GM23338 (cell line): ENCODE results near the gene CDC27. TPM values are rescaled to one million over a fixed set of nuclear protein-coding genes. Genes with fewer than 3 reads are reported as not detected.

Experiments used
- ATAC-seq: fragments of 200-7000 bp; cut with Tn5 transposase; 3 replicates; pipeline ENCODE4 v1.9.1; 2020
- DNase-seq: peaks from one replicate; pipeline ENCODE4 v3.0.0-alpha.2; 2015; ENCODE audit warnings: low spot score
- H2AFZ ChIP-seq: fragments of 200-600 bp; sonication (generic); 2 replicates; pipeline ENCODE4 v1.8.0; 2016; ENCODE audit warnings: antibody characterized with exemption, mild to moderate bottlenecking, moderate library complexity
- H3F3A ChIP-seq: fragments of 200-600 bp; sonication (generic); replicated peaks from 2 replicates; pipeline ENCODE4 v1.8.0; 2017; ENCODE audit warnings: antibody characterized with exemption, mixed run types, low read depth
- H3K27ac ChIP-seq: fragments of 200-600 bp; sonication (generic); 2 replicates; pipeline ENCODE4 v1.6.1; 2016; ENCODE audit warnings: low read depth
- H3K27me3 ChIP-seq: fragments of 200-600 bp; sonication (generic); 2 replicates; pipeline ENCODE4 v1.8.0; 2016; ENCODE audit warnings: mild to moderate bottlenecking, mixed run types, moderate library complexity; ENCODE audit not compliant: insufficient read depth
- H3K36me3 ChIP-seq: fragments of 200-600 bp; sonication (generic); 2 replicates; pipeline ENCODE4 v1.8.0; 2016; ENCODE audit warnings: mild to moderate bottlenecking; ENCODE audit not compliant: insufficient read depth
- H3K4me1 ChIP-seq: fragments of 200-600 bp; sonication (generic); 2 replicates; pipeline ENCODE4 v1.8.0; 2016; ENCODE audit warnings: mild to moderate bottlenecking, moderate library complexity; ENCODE audit not compliant: insufficient read depth
- H3K4me2 ChIP-seq: fragments of 200-600 bp; sonication (generic); 2 replicates; pipeline ENCODE4 v1.7.1; 2017; ENCODE audit warnings: mixed run types
- H3K4me3 ChIP-seq: fragments of 200-600 bp; sonication (generic); 2 replicates; pipeline ENCODE4 v1.6.1; 2016; ENCODE audit warnings: mixed run types
- H3K79me2 ChIP-seq: fragments of 200-600 bp; sonication (generic); replicated peaks from 2 replicates; pipeline ENCODE4 v1.8.0; 2017; ENCODE audit warnings: mild to moderate bottlenecking; ENCODE audit not compliant: insufficient read depth
- H3K9me2 ChIP-seq: fragments of 200-600 bp; sonication (generic); 2 replicates; pipeline ENCODE4 v1.8.0; 2017; ENCODE audit not compliant: insufficient read depth
- H4K20me1 ChIP-seq: fragments of 200-600 bp; sonication (generic); replicated peaks from 2 replicates; pipeline ENCODE4 v1.8.0; 2017; ENCODE audit warnings: mild to moderate bottlenecking; ENCODE audit not compliant: insufficient read depth
- H3K27ac Mint-ChIP-seq: 2 replicates; pipeline ENCODE4 v1.8.0; 2020; ENCODE audit warnings: inconsistent platforms, mild to moderate bottlenecking, moderate library complexity, mixed read lengths
- H3K27me3 Mint-ChIP-seq: 3 replicates; pipeline ENCODE4 v1.8.0; 2022; ENCODE audit warnings: low read depth, mild to moderate bottlenecking, moderate library complexity, mixed read lengths, inconsistent platforms; ENCODE audit not compliant: insufficient read depth, poor library complexity
- H3K36me3 Mint-ChIP-seq: 3 replicates; pipeline ENCODE4 v1.8.0; 2021; ENCODE audit warnings: low read depth, mild to moderate bottlenecking, inconsistent platforms, moderate library complexity, mixed read lengths
- H3K4me1 Mint-ChIP-seq: 3 replicates; pipeline ENCODE4 v1.8.0; 2020; ENCODE audit warnings: mild to moderate bottlenecking, inconsistent platforms, mixed read lengths
- H3K4me3 Mint-ChIP-seq: 3 replicates; pipeline ENCODE4 v1.8.0; 2021; ENCODE audit warnings: moderate library complexity, mild to moderate bottlenecking, inconsistent platforms, mixed read lengths
- H3K9me3 Mint-ChIP-seq: 3 replicates; pipeline ENCODE4 v1.8.0; 2020; ENCODE audit warnings: moderate library complexity, mild to moderate bottlenecking, inconsistent platforms, mixed read lengths
- CTCF ChIP-seq, 2 experiments: fragments of 200-600 bp in 1 of 2; sonication (generic) in 1 of 2; conservative IDR thresholded peaks; 2 replicates each; pipeline versions ENCODE4 v1.5.1 to v1.6.1; 2016 to 2017; ENCODE audit warnings: antibody characterized with exemption in 2 of 2, low read depth in 2 of 2, mild to moderate bottlenecking in 2 of 2, moderate library complexity in 1 of 2
- ETS1 ChIP-seq: IDR thresholded peaks from 2 replicates; pipeline ENCODE4 v1.6.1; 2016; ENCODE audit warnings: antibody characterized with exemption
- EZH2 ChIP-seq: fragments of 200-600 bp; sonication (generic); IDR thresholded peaks from one replicate; pipeline ENCODE4 v1.8.0; 2017; ENCODE audit warnings: antibody characterized with exemption, mild to moderate bottlenecking, low read depth; ENCODE audit not compliant: unreplicated experiment
- POLR2AphosphoS5 ChIP-seq: IDR thresholded peaks from 2 replicates; pipeline ENCODE4 v1.6.1; 2016; ENCODE audit warnings: antibody characterized with exemption, low read depth
- ZNF114 ChIP-seq: fragments of 250-450 bp; sonication (Bioruptor Pico); IDR thresholded peaks from 2 replicates; pipeline ENCODE4 v1.5.0; 2020; ENCODE audit warnings: mild to moderate bottlenecking, moderate library complexity
- ZNF462 ChIP-seq: fragments of 250-450 bp; sonication (Bioruptor Pico); IDR thresholded peaks from 2 replicates; pipeline ENCODE4 v1.5.0; 2020; ENCODE audit warnings: mild to moderate bottlenecking, moderate library complexity
- polyA plus RNA-seq: library from polyadenylated mRNA; unstranded; fragments of >200 nt; fragmentation: Nextera tagmentation; extraction: Ambion mirVana; gene quantifications from 2 replicates; pipeline ENCODE4 v1.2.1, GENCODE V29; 2016
- total RNA-seq: library from RNA; depleted of rRNA; stranded (reverse); fragments of >200 nt; shearing (Covaris generic); gene quantifications from 2 replicates; pipeline ENCODE4 v1.2.3, GENCODE V29; 2014

The CDC27 gene
- total and polyA plus RNA-seq, 2 experiments from 2014 or later: 49.7 to 85.5 TPM

GRCh38 chr17:47165137-47165536 lies 24.0 kb downstream of the CDC27 start (continued):
- no peak for TF ChIP-seq ETS1

GRCh38 chr17:47164263-47164662 lies 24.8 kb downstream of the CDC27 start:
- no peaks in the 10 kb centered on the region for H3F3A ChIP-seq
- Mint-ChIP-seq H3K36me3 (peaks cover 38% of the 10 kb centered on the region; the same call in 2 of the 3 replicates), H3K27ac (no peak overlapping the region), H3K9me3 (no peaks in the 10 kb centered on the region; the same call in 2 of the 3 replicates), H3K4me1 (no peaks in the 10 kb centered on the region; the same call in 2 of the 3 replicates), H3K4me3 (no peak overlapping the region), H3K27me3 (no peaks in the 10 kb centered on the region)
- no peak overlapping the region for H3K4me3 ChIP-seq
- ATAC-seq (no peak), DNase-seq (no peak)
- no peak overlapping the region for H3K4me2 ChIP-seq
- H3K27me3 ChIP-seq: no peaks in the 10 kb centered on the region
- no peaks in the 10 kb centered on the region for H3K4me1 ChIP-seq
- 0 out of 2 replicates have a peak, but pooled peaks cover 7% of the 10 kb centered on the region for H3K79me2 ChIP-seq
- TF ChIP-seq ZNF462 (CRISPR knock-in tag) (no peak), ZNF114 (CRISPR knock-in tag) (no peak), CTCF (conservative IDR thresholded peaks at IDR 0.05; ENCODE audit: low read depth in 2 of 2) (no peak), EZH2 (no peak), POLR2AphosphoS5 (no peak)
- no peak overlapping the region for H3K27ac ChIP-seq
- no peak overlapping the region for H2AFZ ChIP-seq
- H3K9me2 ChIP-seq: no peaks in the 10 kb centered on the region
- H4K20me1 ChIP-seq: peaks cover 3% of the 10 kb centered on the region
- H3K36me3 ChIP-seq: peaks cover 4% of the 10 kb centered on the region; the same call in 1 of the 2 replicates
